ENCODE results near the gene P2RY4. TPM values are rescaled to one million over a fixed set of nuclear protein-coding genes. Genes with fewer than 3 reads are reported as not detected.

The P2RY4 gene
- total and polyA plus RNA-seq, 2 of the 8 experiments (the other 6 are each of a cell fraction or from before 2014, with no cell fraction given): 0.38 TPM; not detected in 1

DNA sequence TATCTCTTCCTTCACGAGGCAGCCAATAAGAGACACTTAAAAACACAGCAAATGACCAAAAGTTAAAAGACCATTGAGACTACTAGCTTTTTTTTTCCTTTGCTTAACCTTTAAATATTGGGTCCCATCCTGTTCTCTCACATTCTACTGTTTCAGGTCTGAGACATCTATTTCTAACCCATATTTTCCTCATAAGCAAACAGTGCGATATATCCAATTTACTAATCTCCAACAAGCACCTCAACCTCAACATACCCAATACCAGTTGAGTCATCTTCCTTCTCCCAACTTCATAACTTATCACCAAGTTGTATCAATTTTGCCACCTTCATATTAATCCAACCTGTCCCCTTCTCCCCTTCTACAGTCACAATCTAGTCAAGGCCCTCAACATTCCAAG, 18.5 kb downstream of the P2RY4 start (continued):
- TF ChIP-seq NANOG (IDR thresholded peaks at IDR 0.05; ENCODE audit: insufficient read depth, low read depth, low read length, poor library complexity, severe bottlenecking): no peak
- TF ChIP-seq FOSL1 (IDR thresholded peaks at IDR 0.05; ENCODE audit: insufficient read depth, low read depth, low read length): no peak
- no peak for TF ChIP-seq SP1 (IDR thresholded peaks at IDR 0.05; ENCODE audit: low read depth, low read length)
- no peak for TF ChIP-seq TAF7 (optimal IDR thresholded peaks at IDR 0.05; ENCODE audit: borderline replicate concordance, low read depth, low read length)
- TF ChIP-seq EZH2 (IDR thresholded peaks at IDR 0.05; ENCODE audit: low read depth, low read length, severe bottlenecking): no peak
